Mucosa of rectum (tissue), 2 donors: Measurements from ENCODE around the gene RHEX.

Experiments
- H3K27ac ChIP-seq, 2 donors: one replicate each; pipeline ENCODE4 v1.7.0; 2013; ENCODE audit warnings: inconsistent platforms in 2 of 2, low read depth in 2 of 2, low read length in 2 of 2
- H3K27me3 ChIP-seq, 2 donors: one replicate each; pipeline ENCODE4 v1.7.0; 2013; ENCODE audit warnings: low read length in 2 of 2; ENCODE audit not compliant: control insufficient read depth in 2 of 2, insufficient read depth in 2 of 2
- H3K36me3 ChIP-seq, 2 donors: one replicate each; pipeline ENCODE4 v1.7.0; 2013; ENCODE audit warnings: low read length in 2 of 2; ENCODE audit not compliant: control insufficient read depth in 2 of 2, insufficient read depth in 2 of 2
- H3K4me1 ChIP-seq, 2 donors: one replicate each; pipeline ENCODE4 v1.7.0; 2013; ENCODE audit warnings: low read length in 2 of 2, mild to moderate bottlenecking in 1 of 2; ENCODE audit not compliant: control insufficient read depth in 2 of 2, insufficient read depth in 2 of 2
- H3K4me3 ChIP-seq, 2 donors: one replicate each; pipeline ENCODE4 v1.7.0; 2013; ENCODE audit warnings: low read length in 2 of 2
- H3K9ac ChIP-seq, 2 donors: one replicate each; pipeline ENCODE4 v1.7.0; 2013; ENCODE audit warnings: low read length in 2 of 2, low read depth in 1 of 2, mild to moderate bottlenecking in 1 of 2
- H3K9me3 ChIP-seq, 2 donors: one replicate each; pipeline ENCODE4 v1.7.0; 2013; ENCODE audit warnings: low read length in 2 of 2; ENCODE audit not compliant: control insufficient read depth in 2 of 2
- donor health status: healthy.
- donor health status: Normal muscosa, but diverticular disease.

RHEX gene

GRCh38 chr1:206115791-206116190 lies 62.8 kb downstream of the RHEX start:
- no peak overlapping the region for H3K9ac ChIP-seq
- no peak overlapping the region for H3K4me3 ChIP-seq
- H3K27me3 ChIP-seq: peaks cover 6 to 12% of the 10 kb centered on the region in 2 donors
- peaks cover 8 to 11% of the 10 kb centered on the region in 2 donors for H3K4me1 ChIP-seq
- H3K9me3 ChIP-seq: no peaks in the 10 kb centered on the region
- no peak overlapping the region for H3K27ac ChIP-seq
- no peaks in the 10 kb centered on the region for H3K36me3 ChIP-seq

- Histone ChIP-seq H3K9me3 (peaks cover 0 to 3% of the 10 kb centered on the region in 2 donors), H3K4me1 (peaks cover 8 to 11% of the 10 kb centered on the region in 2 donors), H3K27me3 (peaks cover 6 to 12% of the 10 kb centered on the region in 2 donors), H3K4me3 (peak overlapping the region in 1 of 2 donors; percentile 31), H3K36me3 (no peaks in the 10 kb centered on the region), H3K9ac (peak overlapping the region in 1 of 2 donors; percentile 14), H3K27ac (no peak overlapping the region)
These were observed 63.4 kb downstream of the RHEX start for GRCh38 chr1:206116191-206116872.

GRCh38 chr1:206116873-206117150 lies 63.8 kb downstream of the RHEX start:
- Histone ChIP-seq H3K36me3 (no peaks in the 10 kb centered on the region), H3K4me3 (peak overlapping the region; percentile 31 to 54), H3K27ac (no peak overlapping the region), H3K4me1 (peaks cover 8 to 11% of the 10 kb centered on the region in 2 donors), H3K9me3 (peaks cover 0 to 4% of the 10 kb centered on the region in 2 donors), H3K27me3 (peaks cover 6 to 12% of the 10 kb centered on the region in 2 donors), H3K9ac (peak overlapping the region in 1 of 2 donors; percentile 14)

- Histone ChIP-seq H3K27ac (no peak within 1 kb of the TSS), H3K9ac (peak within 1 kb of the TSS in 1 of 2 donors; percentile 14), H3K27me3 (peaks cover 6 to 12% of the 10 kb centered on the region in 2 donors), H3K4me1 (peaks cover 8 to 11% of the 10 kb centered on the region in 2 donors), H3K36me3 (no peaks in the 10 kb centered on the region), H3K9me3 (peaks cover 0 to 6% of the 10 kb centered on the region in 2 donors), H3K4me3 (peak within 1 kb of the TSS; percentile 54 to 57)
These were observed 64.4 kb downstream of the RHEX start, which contains the start of gene AVPR1B for GRCh38 chr1:206117151-206117948. AVPR1B (minus strand) TSS chr1:206117388; CDS start chr1:206116890, 498 bp downstream.

GRCh38 chr1:206120406-206120805 lies 67.4 kb downstream of the RHEX start:
- no peak overlapping the region for H3K4me3 ChIP-seq
- peaks cover 7 to 8% of the 10 kb centered on the region in 2 donors for H3K4me1 ChIP-seq
- H3K9me3 ChIP-seq: peaks cover 0 to 6% of the 10 kb centered on the region in 2 donors

GRCh38 chr1:206121269-206121668 lies 68.3 kb downstream of the RHEX start:
- H3K27me3 ChIP-seq: peaks cover 8 to 12% of the 10 kb centered on the region in 2 donors
- no peak overlapping the region for H3K9ac ChIP-seq
- no peaks in the 10 kb centered on the region for H3K36me3 ChIP-seq
- H3K4me1 ChIP-seq: peaks cover 7 to 8% of the 10 kb centered on the region in 2 donors
- peaks cover 0 to 6% of the 10 kb centered on the region in 2 donors for H3K9me3 ChIP-seq
- no peak overlapping the region for H3K27ac ChIP-seq
- H3K4me3 ChIP-seq: no peak overlapping the region

More at GRCh38 chr1:206120406-206120805, 67.4 kb downstream of the RHEX start:
- H3K9ac ChIP-seq: no peak overlapping the region
- no peak overlapping the region for H3K27ac ChIP-seq
- H3K36me3 ChIP-seq: no peaks in the 10 kb centered on the region
- H3K27me3 ChIP-seq: peaks cover 8 to 12% of the 10 kb centered on the region in 2 donors

- Histone ChIP-seq H3K27me3 (peaks cover 2 to 7% of the 10 kb centered on the region in 2 donors), H3K4me3 (no peak overlapping the region), H3K9me3 (peaks cover 0 to 6% of the 10 kb centered on the region in 2 donors), H3K36me3 (no peaks in the 10 kb centered on the region), H3K4me1 (peaks cover under 1 to 3% of the 10 kb centered on the region in 2 donors), H3K27ac (no peak overlapping the region), H3K9ac (no peak overlapping the region)
These were observed 69.7 kb downstream of the RHEX start for GRCh38 chr1:206122686-206123085.

GRCh38 chr1:206125346-206125745 lies 72.4 kb downstream of the RHEX start:
- Histone ChIP-seq H3K27ac (no peak overlapping the region), H3K9me3 (peaks cover 0 to 6% of the 10 kb centered on the region in 2 donors), H3K4me1 (no peaks in the 10 kb centered on the region), H3K27me3 (peaks cover 0 to 2% of the 10 kb centered on the region in 2 donors), H3K36me3 (no peaks in the 10 kb centered on the region), H3K4me3 (no peak overlapping the region), H3K9ac (no peak overlapping the region)

- no peaks in the 10 kb centered on the region for H3K36me3 ChIP-seq
- H3K27me3 ChIP-seq: peaks cover 0 to 2% of the 10 kb centered on the region in 2 donors
- no peak overlapping the region for H3K9ac ChIP-seq
- no peaks in the 10 kb centered on the region for H3K4me1 ChIP-seq
- H3K27ac ChIP-seq: no peak overlapping the region
- no peaks in the 10 kb centered on the region for H3K9me3 ChIP-seq
- no peak overlapping the region for H3K4me3 ChIP-seq
These were observed 74.4 kb downstream of the RHEX start for GRCh38 chr1:206127336-206127735.

GRCh38 chr1:206128196-206128595 lies 75.2 kb downstream of the RHEX start:
- Histone ChIP-seq H3K4me1 (no peaks in the 10 kb centered on the region), H3K27ac (no peak overlapping the region), H3K9ac (no peak overlapping the region), H3K9me3 (no peaks in the 10 kb centered on the region), H3K4me3 (no peak overlapping the region), H3K27me3 (peaks cover 0 to 2% of the 10 kb centered on the region in 2 donors), H3K36me3 (no peaks in the 10 kb centered on the region)
